ENCODE data around the gene OS9. TPM values are rescaled to one million over a fixed set of nuclear protein-coding genes. Genes with fewer than 3 reads are reported as not detected.

OS9 gene
- total RNA-seq, 1 donor from 2014 or later: 135 TPM

DNA sequence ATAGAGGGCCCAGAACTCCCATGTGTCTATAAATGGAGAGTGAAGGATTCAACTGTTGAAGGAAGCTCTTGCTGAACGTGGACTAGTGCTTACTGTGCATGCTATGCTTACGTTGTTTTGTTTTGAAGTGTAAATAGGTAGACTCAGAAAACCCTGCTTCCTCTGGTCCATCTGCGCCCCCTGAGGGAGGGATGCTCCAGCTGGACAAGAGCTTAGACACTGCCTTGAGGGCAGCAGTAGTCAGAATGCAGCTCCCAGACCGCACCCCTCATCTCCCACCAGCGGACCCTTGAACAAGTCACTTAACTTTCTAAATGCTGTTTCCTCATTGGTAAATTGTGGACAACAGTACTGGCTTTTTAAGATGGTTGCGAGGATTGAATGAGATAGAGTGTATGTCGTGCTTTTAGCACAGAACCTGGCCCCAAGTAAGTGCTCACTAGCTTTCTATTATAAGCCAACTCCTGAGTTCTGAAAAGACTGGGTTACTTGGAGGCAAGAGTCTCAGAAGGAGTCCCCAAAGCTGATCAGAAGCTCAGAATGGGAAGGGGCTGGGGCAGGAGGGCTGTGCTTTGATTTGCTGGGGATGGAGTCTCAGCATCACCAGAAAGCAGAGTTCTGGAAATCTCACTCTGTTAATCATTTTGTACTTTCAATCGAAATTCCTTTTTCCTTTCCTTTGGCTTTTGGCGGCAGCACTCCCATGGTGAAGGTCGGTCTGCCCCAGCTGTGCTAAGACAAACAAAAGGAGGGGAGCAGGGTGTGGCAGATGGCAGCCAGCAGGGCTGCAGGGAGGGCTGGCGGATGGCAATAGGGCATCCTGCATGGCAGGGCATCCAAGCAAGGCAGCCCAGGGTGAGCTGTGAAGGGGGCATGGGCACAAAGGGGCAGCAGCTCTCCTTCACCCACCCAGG lies 29.0 kb downstream of the OS9 start:
- no peak for DNase-seq

DNA sequence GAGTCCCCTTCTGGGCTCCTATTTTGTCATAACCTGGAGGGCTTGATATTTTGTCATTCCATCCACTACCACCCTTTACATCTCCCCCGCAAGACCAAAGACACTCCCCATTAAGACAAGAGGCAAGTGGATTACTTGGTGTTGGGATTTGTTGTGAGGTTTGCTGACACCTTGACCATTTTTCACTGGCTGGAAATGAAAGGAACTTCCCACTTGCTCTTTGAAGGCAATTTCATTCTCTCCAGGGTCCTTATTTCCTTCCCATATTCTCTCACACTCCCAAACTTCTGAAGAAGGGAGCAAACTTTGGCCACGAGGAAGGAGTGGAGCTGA lies 29.7 kb downstream of the OS9 start:
- DNase-seq: no peak

DNA sequence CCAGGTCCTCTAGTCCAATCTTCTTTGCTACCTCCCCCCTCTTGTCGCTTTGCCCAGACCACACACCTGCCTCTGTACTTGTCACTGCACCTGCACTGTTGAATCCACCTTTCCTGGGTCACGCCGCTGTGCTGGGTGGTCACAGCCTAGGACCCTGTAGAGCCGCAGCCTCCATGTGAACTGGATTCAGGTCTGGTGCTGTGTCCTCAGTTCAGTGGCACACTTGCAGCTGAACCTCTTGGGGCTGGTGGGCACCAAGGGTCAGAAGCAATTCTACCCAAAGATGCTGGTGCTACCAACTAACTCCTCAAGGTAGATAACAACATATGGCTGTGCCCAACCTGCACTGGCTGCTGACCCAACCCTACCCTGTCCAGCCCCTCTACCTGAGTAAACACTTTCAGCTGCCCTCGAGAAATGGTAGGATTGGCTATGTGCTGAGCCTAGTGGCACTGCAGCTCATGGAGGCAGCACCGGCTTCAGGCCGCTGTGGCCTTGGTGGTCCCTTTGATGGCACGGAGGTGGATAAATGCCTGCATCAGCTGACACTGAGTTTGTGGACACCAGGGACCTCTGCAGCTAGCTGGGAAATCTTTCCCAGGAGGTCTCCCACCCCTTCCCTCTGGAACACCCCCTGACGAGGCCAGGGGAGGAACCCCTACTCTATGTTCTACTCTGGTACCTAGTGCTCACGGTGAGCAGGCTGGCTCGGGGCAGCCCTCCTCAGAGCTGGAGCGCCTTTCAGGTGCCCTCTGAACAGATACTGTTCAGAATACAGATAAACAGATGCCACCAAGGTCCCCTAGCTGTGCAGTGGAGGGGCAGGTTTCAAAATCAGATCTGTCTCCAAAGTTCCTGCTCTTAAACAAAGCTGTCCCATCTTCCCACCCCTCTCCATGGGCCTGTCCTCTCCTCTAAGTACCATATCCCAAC lies 30.3 kb downstream of the OS9 start:
- no peak for DNase-seq

DNA sequence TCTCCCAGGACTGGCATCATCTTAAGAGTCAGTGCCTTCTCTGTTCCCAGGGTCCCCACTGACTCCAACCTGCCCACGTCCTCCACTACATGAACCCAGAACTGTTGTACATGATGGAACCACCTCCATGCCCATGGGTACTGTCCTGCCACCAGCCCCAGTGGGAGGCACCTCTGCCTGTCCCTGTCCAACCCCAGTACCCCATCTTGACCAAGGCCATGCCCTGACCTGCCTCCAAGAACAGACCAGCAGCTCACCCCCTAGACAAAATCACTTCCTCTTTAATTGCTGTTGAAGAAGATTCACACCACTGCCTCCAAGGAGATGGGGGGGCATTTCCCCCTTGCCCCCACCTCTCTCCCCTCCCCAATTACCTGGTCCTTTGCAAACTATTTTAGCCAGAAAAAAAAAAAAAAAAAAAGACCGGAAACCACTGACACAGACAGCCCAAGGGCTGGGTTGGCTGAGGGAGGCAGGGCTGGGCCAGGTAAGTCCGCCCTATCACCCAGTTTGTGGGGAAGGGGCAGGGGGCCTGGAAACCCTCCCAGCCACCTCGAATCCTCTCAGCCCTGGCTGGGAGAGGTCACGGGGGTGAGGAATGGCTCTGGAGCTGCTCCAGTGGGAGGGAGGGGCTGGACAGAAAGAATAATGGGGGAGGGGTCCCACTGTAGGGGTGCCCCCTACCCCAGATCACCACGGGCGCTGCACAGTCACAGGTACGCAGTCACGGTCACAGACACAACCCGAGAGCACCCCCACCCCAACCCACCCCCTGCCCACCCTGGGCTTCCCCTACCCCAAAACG lies 31.2 kb downstream of the OS9 start:
- DNase-seq: no peak

DNA sequence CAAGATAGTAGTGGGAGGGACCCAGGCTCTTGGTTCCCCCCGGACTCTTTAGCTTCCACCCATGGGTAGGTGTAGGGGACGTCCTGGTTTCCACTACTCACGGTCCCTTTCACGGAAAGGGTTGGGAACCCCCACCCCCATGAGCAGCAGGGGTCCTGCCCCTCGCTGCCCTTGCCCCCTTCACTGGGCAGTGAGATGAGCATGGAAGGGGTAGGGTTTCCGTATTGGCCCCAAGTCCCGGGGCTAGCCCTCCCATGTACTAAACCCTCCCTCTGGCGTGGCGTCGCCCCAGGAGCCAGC lies 31.9 kb downstream of the OS9 start:
- no peak for DNase-seq

DNA sequence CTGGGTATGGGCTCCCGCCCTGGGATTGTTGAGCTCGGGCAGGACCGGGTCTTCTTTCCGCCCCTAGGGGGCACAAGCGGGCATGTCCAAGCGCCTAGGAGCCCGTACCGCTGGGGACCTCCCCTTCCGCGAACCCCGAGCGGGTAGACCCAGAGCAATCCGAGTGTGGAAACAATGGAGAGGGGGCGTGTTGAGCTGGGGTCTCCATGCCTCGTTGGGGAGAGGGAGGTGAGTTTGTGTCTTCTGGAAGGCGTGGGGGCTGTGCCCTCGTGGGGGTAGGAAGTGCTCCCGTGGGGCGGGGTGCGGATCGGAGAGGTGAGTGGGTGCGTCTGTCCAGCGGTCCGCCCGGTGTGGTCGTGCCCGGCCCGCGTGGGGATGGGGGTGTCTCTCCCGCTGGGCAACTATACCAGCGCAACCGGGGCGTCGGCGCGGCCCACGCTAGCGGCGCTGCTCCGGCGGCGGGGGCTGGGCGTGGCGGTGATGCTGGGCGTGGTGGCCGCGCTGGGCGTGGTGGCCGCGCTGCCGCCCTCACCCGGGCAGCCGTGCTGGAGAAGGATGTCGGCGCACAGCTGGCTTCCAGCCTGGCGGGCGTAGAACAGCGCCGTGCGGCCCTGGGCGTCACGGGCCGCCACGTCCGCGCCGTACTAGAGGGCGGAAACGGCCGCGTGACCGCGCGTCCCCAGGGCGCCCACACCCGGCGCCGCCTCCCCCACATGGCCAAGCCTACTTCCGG lies 32.4 kb downstream of the OS9 start:
- DNase-seq: peak; percentile 57

DNA sequence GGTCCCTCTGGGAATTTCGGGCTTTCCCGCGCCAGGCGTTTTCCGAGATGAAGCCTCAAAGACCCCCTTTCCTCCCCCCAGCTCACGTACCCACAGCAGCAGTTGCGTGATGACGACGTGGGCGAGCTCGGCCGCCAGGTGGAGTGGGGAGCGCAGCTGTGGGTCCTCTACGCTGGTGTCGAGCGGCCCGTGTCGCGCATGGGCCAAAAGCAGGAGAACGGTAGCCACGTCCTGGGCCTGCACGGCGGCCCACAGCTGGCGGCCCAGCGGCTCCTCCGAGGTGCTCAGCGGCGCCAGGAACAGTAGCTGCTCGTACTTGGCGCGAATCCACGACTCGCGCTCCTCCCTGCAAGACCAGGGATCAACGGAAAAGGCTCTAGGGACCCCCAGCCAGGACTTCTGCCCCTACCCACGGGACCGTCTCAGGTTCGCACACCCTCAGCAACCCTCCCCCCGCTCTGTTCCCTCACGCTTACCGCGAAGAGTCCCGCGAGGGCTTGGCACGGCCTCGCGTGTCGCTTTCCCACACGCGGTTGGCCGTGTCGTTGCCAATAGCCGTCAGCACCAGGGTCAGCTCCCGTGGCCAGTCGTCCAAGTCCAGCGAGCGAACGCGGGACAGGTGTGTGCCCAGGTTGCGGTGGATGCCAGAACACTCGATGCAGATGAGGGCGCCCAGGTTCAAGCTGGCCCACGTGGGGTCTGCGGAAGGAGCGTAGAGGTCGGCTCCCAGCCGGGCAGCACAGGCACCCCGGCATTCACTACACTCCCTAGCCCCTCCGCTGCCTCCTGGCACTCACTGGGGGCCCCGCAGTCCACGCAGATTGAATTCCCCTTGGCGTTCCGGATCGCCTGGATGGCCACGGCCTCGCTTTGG lies 33.2 kb downstream of the OS9 start:
- peak; percentile 52 for DNase-seq

DNA sequence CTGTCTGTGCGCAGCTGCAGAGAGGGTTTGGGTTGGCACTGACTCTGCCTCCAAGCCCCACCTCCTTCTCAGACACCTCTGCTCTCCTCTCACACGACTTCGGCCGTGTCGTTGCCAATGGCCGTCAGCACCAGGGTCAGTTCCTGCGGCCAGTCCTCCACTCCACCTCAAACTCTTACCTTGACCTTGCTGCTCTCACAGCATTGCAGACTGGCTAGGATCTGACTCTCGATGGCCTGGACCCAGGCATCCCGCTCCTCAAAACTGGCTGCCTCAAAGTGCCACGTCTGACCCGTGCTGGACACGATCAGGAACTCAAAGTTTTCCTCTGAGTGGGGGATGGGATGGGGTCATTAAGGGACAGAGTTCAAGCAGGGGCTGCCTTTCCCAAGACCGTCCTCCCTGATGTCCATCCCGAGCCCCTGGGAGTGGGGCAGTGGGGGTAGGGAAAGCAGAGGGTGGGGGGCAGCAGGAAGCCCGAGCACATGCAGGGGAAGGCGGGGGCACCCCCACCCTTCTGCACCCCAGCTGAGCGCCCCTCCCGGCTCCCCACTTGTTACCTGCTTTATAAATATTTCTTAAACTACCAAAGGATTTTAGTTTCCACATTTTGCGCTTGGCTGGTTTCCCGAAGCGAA lies 33.9 kb downstream of the OS9 start:
- no peak for DNase-seq

DNA sequence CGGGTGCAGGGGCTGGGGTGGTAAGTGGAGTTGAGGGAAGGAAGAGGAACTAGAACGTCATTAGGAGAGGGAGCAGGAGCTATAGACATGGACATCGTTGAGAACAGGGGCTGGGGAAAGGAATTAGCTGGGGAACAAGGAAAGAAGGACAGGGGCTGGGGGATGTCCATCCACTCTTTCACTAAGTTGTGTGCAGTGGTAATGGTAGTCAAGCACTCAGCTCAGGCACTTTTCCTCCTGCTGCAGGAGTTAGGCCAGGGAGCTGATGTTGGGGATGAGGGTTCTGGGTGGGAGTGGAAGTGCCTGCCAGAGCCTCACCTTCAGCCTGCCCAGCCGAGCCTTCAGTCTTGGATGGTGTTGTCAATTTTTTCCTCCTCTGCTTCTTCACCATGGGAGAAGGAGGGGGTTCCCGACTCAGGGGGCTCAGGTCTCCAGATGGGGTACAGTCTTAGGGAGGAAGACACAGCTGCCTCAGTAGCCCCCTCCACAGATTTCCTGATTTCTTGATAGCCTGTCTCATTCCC lies 35.5 kb downstream of the OS9 start:
- DNase-seq: no peak

DNA sequence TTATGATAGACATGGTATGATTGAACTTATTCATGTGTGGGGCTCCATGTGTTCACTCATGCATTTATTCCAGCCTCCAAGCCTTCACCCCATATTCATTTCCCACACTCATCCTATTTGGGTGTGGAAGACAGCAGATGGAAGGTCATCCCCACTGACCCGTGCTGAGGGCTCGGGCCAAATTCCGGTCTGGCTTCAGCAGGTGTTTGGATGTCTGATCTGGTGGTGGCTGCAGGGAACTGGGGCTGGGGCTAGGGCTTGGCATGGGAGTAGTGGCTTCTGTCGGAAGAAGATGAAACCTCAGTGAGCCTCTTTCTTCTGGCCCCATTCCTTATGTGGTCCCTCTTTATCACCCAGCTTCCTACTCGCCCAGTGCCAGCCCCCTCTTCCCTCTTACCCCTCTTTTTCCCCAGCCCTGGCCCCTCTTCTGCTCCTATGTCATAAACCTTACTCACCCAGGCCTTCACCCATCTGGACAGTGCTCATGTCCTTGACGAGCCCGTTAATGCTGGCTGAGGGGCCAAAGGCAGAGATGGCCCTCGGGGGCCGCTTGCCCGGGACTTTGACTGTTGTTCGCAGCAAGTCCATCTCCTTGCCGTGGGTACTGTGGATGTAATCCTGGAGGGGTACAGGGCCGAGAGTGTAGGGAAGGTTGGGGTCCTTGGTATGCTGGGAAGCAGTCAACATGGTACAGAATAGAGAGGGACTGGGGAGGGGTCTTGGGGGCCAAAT lies 36.6 kb downstream of the OS9 start:
- no peak for DNase-seq

DNA sequence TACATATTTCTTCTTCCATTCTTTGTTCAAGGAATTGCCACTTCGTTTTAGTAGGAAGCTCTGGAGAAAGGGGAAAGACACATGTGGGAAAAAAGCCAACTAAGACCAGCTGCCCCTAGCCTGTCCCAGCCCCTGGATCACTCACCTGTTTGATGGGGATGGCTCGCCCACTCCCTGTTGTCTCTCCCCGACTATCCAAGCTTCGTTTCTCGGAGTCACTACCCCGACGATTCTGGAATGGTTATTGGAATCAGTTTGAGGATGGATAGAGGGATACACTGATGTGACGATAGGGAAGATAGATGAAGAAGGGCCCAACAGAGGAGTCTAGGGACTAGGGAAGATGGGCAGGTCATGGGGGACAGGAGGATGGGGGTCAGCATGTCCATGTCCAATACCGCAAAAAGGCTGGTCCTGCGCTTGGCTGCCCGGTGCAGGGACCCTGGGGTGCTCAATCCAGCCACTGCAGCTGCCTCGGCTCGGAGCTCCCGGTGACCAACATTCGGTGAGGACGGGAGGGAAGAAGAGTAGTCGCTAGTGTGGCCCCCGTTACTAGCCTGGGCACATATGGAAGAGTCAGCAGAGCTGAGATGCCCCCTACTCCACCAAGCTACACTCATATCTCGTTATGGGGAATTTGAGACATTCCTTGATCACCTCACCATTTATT lies 37.6 kb downstream of the OS9 start:
- DNase-seq: no peak

DNA sequence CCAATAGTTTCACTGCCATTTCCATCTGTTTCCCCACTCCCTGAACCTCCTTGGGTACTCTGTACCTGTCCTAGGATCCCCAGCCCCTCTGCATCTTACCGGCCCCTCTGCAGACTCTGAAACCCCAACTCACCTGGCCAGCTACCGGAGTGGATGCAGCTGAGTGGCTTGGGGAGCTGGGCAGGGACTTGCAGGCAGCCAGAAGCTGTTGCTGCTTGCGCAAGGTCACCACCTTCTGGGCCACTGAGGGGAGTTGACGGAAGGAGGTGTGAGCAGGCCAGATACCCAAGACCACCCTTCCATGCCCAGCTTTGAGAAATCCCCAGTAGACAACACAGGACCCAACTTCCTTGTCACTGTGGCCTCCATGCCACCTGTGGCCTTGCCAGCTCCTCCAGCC lies 38.3 kb downstream of the OS9 start:
- no peak for DNase-seq

DNA sequence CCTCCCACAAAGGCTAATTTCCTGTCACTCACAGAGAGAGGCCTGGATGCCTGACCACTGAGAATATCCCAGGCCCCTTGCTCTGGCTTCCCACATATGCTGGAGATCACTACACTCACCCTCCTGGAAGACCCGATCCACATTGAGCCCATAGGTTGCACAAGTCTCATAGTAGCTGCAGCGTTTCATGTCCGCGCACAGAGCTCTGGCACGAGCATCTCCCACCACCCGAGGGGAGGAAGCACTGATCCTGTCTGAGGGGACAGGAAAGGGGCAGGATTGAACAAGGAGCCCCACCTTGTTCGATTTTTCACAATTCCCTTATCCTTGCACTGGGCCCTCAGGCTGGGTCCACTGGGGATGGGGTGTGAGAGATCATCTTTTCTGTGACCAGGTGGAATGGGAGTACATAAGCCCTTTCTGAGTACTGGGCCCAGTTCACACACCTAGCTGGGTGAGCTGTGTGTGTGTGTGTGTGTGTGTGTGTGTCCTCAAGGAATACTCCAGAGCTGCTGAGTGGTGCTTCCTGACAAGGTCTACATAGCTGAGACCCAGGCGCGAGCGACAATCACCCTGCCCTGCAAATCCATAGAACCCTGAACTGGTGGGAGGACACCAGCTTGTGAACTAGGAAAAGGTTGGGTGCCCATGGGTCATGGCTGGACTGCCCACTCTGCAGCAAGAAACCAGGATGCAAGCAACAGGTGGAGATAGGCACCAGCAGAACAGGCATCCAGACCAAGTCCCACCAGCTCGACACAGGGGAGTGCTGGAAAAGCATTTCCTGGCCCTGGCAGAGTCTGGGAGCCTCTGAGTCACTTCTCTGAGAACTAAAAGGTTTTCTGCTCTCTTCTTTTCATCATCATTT lies 39.0 kb downstream of the OS9 start:
- no peak for DNase-seq

DNA sequence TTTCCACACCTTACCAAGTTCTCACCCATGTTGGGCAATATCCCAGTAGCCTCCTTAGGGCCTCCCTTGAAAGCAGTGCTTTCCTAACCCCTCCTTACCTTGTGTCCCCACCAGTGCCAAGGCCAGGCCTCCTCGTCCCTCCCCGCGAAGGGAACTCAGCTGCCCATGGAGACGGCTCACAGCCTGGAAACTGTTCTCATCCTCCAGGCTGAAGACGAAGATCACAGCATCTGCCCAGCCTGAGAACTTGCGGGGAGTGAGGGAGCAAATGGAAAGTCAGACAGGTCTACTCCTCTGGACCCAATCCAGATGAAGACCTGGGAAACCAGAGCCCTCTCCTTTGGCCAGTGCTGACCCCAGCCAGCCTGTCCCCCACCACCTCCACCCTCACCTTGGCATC lies 40.0 kb downstream of the OS9 start:
- no peak for DNase-seq

DNA sequence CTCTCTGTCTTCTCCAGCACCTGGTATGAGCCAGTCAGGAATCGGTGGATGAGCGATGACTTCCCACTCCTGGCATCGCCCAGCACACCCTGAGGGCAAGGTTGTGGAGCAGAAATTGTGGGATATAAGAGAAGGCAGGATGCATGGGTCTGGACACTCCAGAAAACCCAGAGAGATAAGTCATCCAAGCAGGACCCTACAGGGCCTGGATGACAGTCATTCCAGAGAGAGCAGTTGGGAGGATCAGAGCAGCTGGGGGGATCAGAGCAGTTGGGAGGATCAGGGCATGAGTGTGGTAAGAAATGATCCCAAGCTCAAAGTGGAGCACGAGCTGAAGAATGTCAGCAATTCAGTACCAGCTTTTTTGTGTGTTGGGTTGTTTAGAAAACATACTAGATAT lies 40.7 kb downstream of the OS9 start:
- DNase-seq: no peak

DNA sequence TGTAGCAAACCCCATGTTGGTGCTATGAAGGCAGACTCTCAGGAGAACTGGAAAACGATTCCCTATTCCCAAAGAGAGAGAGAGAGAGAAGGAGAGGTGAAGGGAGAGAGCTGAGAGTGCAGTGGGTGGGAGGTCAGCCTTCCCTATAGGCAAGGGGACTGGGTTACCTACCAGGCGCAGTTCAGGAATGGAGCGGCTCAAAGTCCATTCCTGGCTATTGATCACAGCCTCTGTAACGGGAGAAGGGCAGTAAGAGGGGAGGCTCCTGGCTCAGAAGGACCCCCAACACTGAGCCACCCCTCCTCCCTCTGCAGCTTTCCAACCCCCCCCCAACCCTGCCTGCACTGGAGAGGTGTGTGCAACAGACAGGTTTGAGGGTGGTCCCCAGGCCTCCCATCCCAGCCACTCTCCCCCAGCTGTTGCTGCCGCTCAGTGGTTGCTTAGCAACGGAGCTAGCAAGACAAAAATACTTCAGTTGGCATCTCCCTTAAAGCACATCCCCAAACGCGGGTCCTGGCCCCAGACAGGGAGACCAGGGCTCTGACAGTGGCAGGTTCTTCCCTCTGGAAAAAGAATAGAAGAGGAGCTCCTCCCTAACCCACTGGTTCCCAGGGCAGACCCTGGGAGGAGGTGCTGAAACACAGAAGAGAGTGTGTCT lies 41.4 kb downstream of the OS9 start:
- DNase-seq: peak; percentile 37

Data from skin of body (tissue), 2 donors.